ENCODE measurements around the gene GLIS1. TPM values are rescaled to one million over a fixed set of nuclear protein-coding genes. Genes with fewer than 3 reads are reported as not detected.

Gene GLIS1
- total RNA-seq, 1 experiment from 2014 or later, result 0.28 TPM

DNA sequence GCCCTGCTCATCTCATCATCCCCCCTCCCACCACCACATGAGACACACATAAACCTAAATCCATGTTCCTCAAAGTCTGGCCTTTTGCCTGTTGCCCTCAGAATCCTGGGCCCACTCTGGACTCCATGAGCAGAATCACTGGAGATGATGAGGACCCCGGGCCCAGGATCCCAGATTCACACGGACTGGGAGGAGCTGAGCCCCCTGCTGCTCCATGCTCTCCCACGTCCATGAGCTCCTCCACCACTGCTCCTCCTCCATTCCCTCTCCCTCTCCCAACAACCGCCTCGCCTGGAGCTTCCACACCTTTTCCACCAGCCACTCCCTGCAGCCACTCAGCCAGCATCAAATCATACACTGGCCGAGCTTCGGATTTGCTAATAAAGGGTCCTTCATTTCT lies 47.6 kb downstream of the GLIS1 start:
- Histone ChIP-seq H3K79me2 (ENCODE audit: insufficient read depth, low read length) (no peaks in the 10 kb centered on the region), H2BK12ac (ENCODE audit: insufficient read length, low read depth, low read length) (no peak overlapping the region), H3K4me2 (ENCODE audit: insufficient read depth, insufficient read length, low read length) (no peak overlapping the region), H2AK5ac (ENCODE audit: insufficient read length, low read length) (no peak overlapping the region), H3K9ac (ENCODE audit: extremely low read depth, insufficient read length, low read length) (no peak overlapping the region), H3K4me1 (ENCODE audit: insufficient read depth, low read length) (peaks cover 2% of the 10 kb centered on the region; the same call in 1 of the 2 replicates), H2BK120ac (ENCODE audit: low read depth, low read length, poor library complexity, severe bottlenecking) (no peak overlapping the region), H3K23me2 (ENCODE audit: insufficient read length, low read depth, low read length, poor library complexity, severe bottlenecking) (no peaks in the 10 kb centered on the region), H2BK5ac (ENCODE audit: insufficient read length, low read length) (no peak overlapping the region), H2BK15ac (ENCODE audit: low read depth, low read length) (no peak overlapping the region), H3K27ac (ENCODE audit: insufficient read length, low read depth, low read length) (no peak overlapping the region), H3T11ph (ENCODE audit: low read length) (no peak overlapping the region), H2BK20ac (ENCODE audit: low read depth, low read length, poor library complexity, severe bottlenecking) (no peak overlapping the region), H2AFZ (ENCODE audit: low read length) (no peak overlapping the region), H4K5ac (ENCODE audit: insufficient read length, low read depth, low read length) (no peak overlapping the region), H3K18ac (ENCODE audit: insufficient read length, low read depth, low read length) (no peak overlapping the region), H3K14ac (ENCODE audit: insufficient read depth, low read length) (no peak overlapping the region), H3K56ac (ENCODE audit: insufficient read length, low read depth, low read length) (no peak overlapping the region), H3K79me1 (ENCODE audit: insufficient read depth, low read depth, low read length, poor library complexity, severe bottlenecking) (no peaks in the 10 kb centered on the region), H3K27me3 (ENCODE audit: insufficient read depth, low read length) (no peaks in the 10 kb centered on the region; the same call in 1 of the 2 replicates), H3K9me3 (ENCODE audit: control insufficient read depth, low read depth, low read length) (no peaks in the 10 kb centered on the region), H4K20me1 (ENCODE audit: control insufficient read depth, insufficient read depth, insufficient read length) (no peaks in the 10 kb centered on the region), H4K8ac (replicated peaks; ENCODE audit: insufficient read length, low read depth, low read length) (no peak overlapping the region), H3K23ac (ENCODE audit: insufficient read length, low read depth, low read length) (no peak overlapping the region), H3K4ac (ENCODE audit: low read depth, low read length) (no peak overlapping the region), H4K91ac (ENCODE audit: insufficient read length, low read depth, low read length) (no peak overlapping the region)
- no peak overlapping the region for H3K27ac Mint-ChIP-seq
- no peaks in the 10 kb centered on the region for H3K36me3 Mint-ChIP-seq (ENCODE audit: insufficient read depth in 1 of 3, low read depth in 3 of 3)
- no peaks in the 10 kb centered on the region for H3K9me3 Mint-ChIP-seq
- peaks cover 7% of the 10 kb centered on the region for H3K27me3 Mint-ChIP-seq (ENCODE audit: low read depth)
- WGBS (ENCODE audit: extremely low coverage, insufficient read length, low lambda C conversion rate), result no CpG with 5 or more reads among the region's 7 CpGs
- TF ChIP-seq, protein P1, sequence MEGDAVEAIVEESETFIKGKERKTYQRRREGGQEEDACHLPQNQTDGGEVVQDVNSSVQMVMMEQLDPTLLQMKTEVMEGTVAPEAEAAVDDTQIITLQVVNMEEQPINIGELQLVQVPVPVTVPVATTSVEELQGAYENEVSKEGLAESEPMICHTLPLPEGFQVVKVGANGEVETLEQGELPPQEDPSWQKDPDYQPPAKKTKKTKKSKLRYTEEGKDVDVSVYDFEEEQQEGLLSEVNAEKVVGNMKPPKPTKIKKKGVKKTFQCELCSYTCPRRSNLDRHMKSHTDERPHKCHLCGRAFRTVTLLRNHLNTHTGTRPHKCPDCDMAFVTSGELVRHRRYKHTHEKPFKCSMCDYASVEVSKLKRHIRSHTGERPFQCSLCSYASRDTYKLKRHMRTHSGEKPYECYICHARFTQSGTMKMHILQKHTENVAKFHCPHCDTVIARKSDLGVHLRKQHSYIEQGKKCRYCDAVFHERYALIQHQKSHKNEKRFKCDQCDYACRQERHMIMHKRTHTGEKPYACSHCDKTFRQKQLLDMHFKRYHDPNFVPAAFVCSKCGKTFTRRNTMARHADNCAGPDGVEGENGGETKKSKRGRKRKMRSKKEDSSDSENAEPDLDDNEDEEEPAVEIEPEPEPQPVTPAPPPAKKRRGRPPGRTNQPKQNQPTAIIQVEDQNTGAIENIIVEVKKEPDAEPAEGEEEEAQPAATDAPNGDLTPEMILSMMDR (conservative IDR thresholded peaks at IDR 0.05), result no peak
- peaks cover 18 to 29% of the 10 kb centered on the region in 2 experiments for H3K4me1 Mint-ChIP-seq
- no peak for DNase-seq
- H3K4me3 Mint-ChIP-seq, result no peak overlapping the region
